A673 (cell line): ENCODE measurements around the gene SELE.

ENCODE experiments used
- CTCF ChIP-seq: fragments of 300-800, 200-600 bp; sonication (generic); conservative IDR thresholded peaks from 2 replicates; pipeline ENCODE4 v1.5.1; 2017; ENCODE audit warnings: low read depth, mild to moderate bottlenecking, antibody characterized with exemption, low read length, moderate library complexity, mixed read lengths
- EZH2 ChIP-seq: fragments of 200-600 bp; sonication (generic); IDR thresholded peaks from 2 replicates; pipeline ENCODE4 v1.6.1; 2017; ENCODE audit warnings: borderline replicate concordance, low read depth, mild to moderate bottlenecking, mixed read lengths, antibody characterized with exemption, low read length; ENCODE audit not compliant: poor library complexity, severe bottlenecking

DNA sequence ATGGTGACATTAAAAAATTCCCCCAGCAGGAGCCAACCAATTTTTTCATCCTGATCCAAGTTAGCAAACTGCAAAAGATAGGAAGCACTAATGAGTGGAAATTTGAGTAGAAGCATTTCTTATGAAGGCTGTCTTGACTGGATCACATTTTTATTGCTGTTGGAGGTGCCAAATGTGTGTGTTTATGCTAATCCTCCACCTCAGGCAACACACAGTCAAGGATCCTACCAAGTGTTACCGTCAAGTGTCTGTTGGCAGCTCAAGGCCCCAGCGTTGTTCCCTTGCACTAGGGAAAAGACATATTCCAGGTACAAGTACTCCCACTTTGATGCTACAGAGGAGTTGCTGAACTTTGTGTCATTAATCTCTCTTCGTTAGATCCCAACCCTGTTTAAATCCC, 42.6 kb upstream of the SELE start:
- no peak for TF ChIP-seq EZH2
- no peak for TF ChIP-seq CTCF
